Measurements from ENCODE around the gene HOXA3.

The HOXA3 gene

GRCh38 chr7:27154901-27155815 is 2.8 kb upstream of the HOXA3 start:
- DNase-seq (ENCODE audit: low read depth): no peak

- no peak for DNase-seq (ENCODE audit: low read depth)
These were observed 2.0 kb upstream of the HOXA3 start for GRCh38 chr7:27154369-27154768.

- no peak for DNase-seq (ENCODE audit: low read depth)
These were observed 1.1 kb upstream of the HOXA3 start for GRCh38 chr7:27153526-27153925.

- no peak for DNase-seq (ENCODE audit: low read depth)
These were observed 546 bp upstream of the HOXA3 start for GRCh38 chr7:27152816-27153442.

- no peak for DNase-seq (ENCODE audit: low read depth)
These were observed 947 bp downstream of the HOXA3 start for GRCh38 chr7:27151341-27151930.

GRCh38 chr7:27150568-27151340 is 1.6 kb downstream of the HOXA3 start:
- DNase-seq (ENCODE audit: low read depth): peak; percentile 42

GRCh38 chr7:27149842-27150567 is 2.4 kb downstream of the HOXA3 start:
- DNase-seq (ENCODE audit: low read depth): no peak

GRCh38 chr7:27148756-27149641 is 3.4 kb downstream of the HOXA3 start:
- DNase-seq (ENCODE audit: low read depth): no peak

GRCh38 chr7:27148031-27148755 is 4.2 kb downstream of the HOXA3 start:
- no peak for DNase-seq (ENCODE audit: low read depth)

GRCh38 chr7:27147199-27148030 is 5.0 kb downstream of the HOXA3 start, which contains the start of gene HOXA6:
Gene HOXA6, minus strand, starts transcription at chr7:27147774. Its CDS starts 25 bp downstream, at chr7:27147749.
- no peak for DNase-seq (ENCODE audit: low read depth)

GRCh38 chr7:27146491-27147198 is 5.7 kb downstream of the HOXA3 start:
- DNase-seq (ENCODE audit: low read depth): no peak

- no peak for DNase-seq (ENCODE audit: low read depth)
These were observed 6.4 kb downstream of the HOXA3 start for GRCh38 chr7:27145914-27146412.

- DNase-seq (ENCODE audit: low read depth): no peak
These were observed 7.0 kb downstream of the HOXA3 start for GRCh38 chr7:27145165-27145913.

- no peak for DNase-seq (ENCODE audit: low read depth)
These were observed 7.6 kb downstream of the HOXA3 start for GRCh38 chr7:27144781-27145164.

GRCh38 chr7:27143950-27144780 is 8.2 kb downstream of the HOXA3 start:
- DNase-seq (ENCODE audit: low read depth): no peak
